Osteoblast (primary cell): ENCODE measurements around the gene SH3BP2. TPM values are rescaled to one million over a fixed set of nuclear protein-coding genes. Genes with fewer than 3 reads are reported as not detected.

Source experiments
- DNase-seq: peaks from one replicate; pipeline ENCODE4 v3.0.0; 2011; ENCODE audit warnings: low spot score, mixed read lengths; ENCODE audit not compliant: insufficient read length; ENCODE audit errors: missing footprints
- H2AFZ ChIP-seq: 2 replicates; pipeline ENCODE4 v1.6.0; 2011; ENCODE audit warnings: mild to moderate bottlenecking, low read length
- H3K27ac ChIP-seq: 2 replicates; pipeline ENCODE4 v1.5.1; 2011; ENCODE audit warnings: mild to moderate bottlenecking, low read depth, low read length, moderate library complexity
- H3K27me3 ChIP-seq: 2 replicates; pipeline ENCODE4 v1.6.0; 2012; ENCODE audit warnings: mild to moderate bottlenecking, control low read depth, inconsistent platforms, low read length, moderate library complexity; ENCODE audit not compliant: insufficient read depth
- H3K36me3 ChIP-seq: 2 replicates; pipeline ENCODE4 v1.5.1; 2011; ENCODE audit warnings: mild to moderate bottlenecking, low read length, control low read depth, moderate library complexity; ENCODE audit not compliant: insufficient read depth
- H3K4me1 ChIP-seq: 2 replicates; pipeline ENCODE4 v1.5.1; 2011; ENCODE audit warnings: mild to moderate bottlenecking, low read length, control low read depth, moderate library complexity; ENCODE audit not compliant: insufficient read depth
- H3K4me2 ChIP-seq: 2 replicates; pipeline ENCODE4 v1.6.0; 2011; ENCODE audit warnings: mild to moderate bottlenecking, low read length; ENCODE audit not compliant: insufficient read depth
- H3K4me3 ChIP-seq: fragments of 200-600 bp; sonication (generic); 3 replicates; pipeline ENCODE4 v1.5.1; 2012; ENCODE audit warnings: mild to moderate bottlenecking, low read length, inconsistent platforms; ENCODE audit not compliant: insufficient read depth
- H3K79me2 ChIP-seq: 2 replicates; pipeline ENCODE4 v1.6.0; 2012; ENCODE audit warnings: mild to moderate bottlenecking, low read length, control low read depth, inconsistent platforms; ENCODE audit not compliant: insufficient read depth
- H3K9me3 ChIP-seq: 2 replicates; pipeline ENCODE4 v1.5.1; 2011; ENCODE audit warnings: low read depth, low read length, control low read depth
- H4K20me1 ChIP-seq: 2 replicates; pipeline ENCODE4 v1.6.0; 2012; ENCODE audit warnings: mild to moderate bottlenecking, low read length, control low read depth; ENCODE audit not compliant: insufficient read depth
- CTCF ChIP-seq: IDR thresholded peaks from 2 replicates; pipeline ENCODE4 v1.5.1; 2011; ENCODE audit warnings: mild to moderate bottlenecking, low read depth, low read length, moderate library complexity; ENCODE audit errors: extremely low read depth
- total RNA-seq: library from RNA; depleted of rRNA; stranded (reverse); fragments of >200 nt; gene quantifications from 2 replicates; pipeline ENCODE4 v1.2.3, GENCODE V29; 2012

The SH3BP2 gene
- total RNA-seq, 1 donor: 26.4 TPM

GRCh38 chr4:2827071-2827873, 34.4 kb downstream of the SH3BP2 start:
- peaks cover 2% of the 10 kb centered on the region for H3K79me2 ChIP-seq
- H3K4me2 ChIP-seq: no peak overlapping the region
- H2AFZ ChIP-seq: no peak overlapping the region
- DNase-seq: peak; percentile 73
- H3K4me3 ChIP-seq: no peak overlapping the region
- no peak for TF ChIP-seq CTCF
- peaks cover 5% of the 10 kb centered on the region for H4K20me1 ChIP-seq
- H3K36me3 ChIP-seq: peaks cover 45% of the 10 kb centered on the region
- no peaks in the 10 kb centered on the region for H3K27me3 ChIP-seq
- no peaks in the 10 kb centered on the region for H3K4me1 ChIP-seq
- no peaks in the 10 kb centered on the region for H3K9me3 ChIP-seq
- no peak overlapping the region for H3K27ac ChIP-seq

- TF ChIP-seq CTCF: no peak
- H3K4me2 ChIP-seq: no peak overlapping the region
- H3K4me3 ChIP-seq: no peak overlapping the region
- no peaks in the 10 kb centered on the region for H3K9me3 ChIP-seq
- peaks cover 45% of the 10 kb centered on the region for H3K36me3 ChIP-seq
- H2AFZ ChIP-seq: no peak overlapping the region
- H4K20me1 ChIP-seq: peaks cover 3% of the 10 kb centered on the region
- H3K27ac ChIP-seq: no peak overlapping the region
- DNase-seq: peak; percentile 76
- no peaks in the 10 kb centered on the region for H3K4me1 ChIP-seq
- H3K27me3 ChIP-seq: no peaks in the 10 kb centered on the region
- peaks cover 2% of the 10 kb centered on the region for H3K79me2 ChIP-seq
Observed at GRCh38 chr4:2827874-2828751, 35.2 kb downstream of the SH3BP2 start.

GRCh38 chr4:2828758-2829181, 35.9 kb downstream of the SH3BP2 start:
- Histone ChIP-seq H4K20me1 (no peaks in the 10 kb centered on the region), H3K36me3 (peaks cover 44% of the 10 kb centered on the region)
- TF ChIP-seq CTCF: no peak

More at GRCh38 chr4:2828758-2829181, 35.9 kb downstream of the SH3BP2 start:
- peak; percentile 57 for DNase-seq
- no peak overlapping the region for H3K4me3 ChIP-seq
- H3K9me3 ChIP-seq: no peaks in the 10 kb centered on the region
- H3K27me3 ChIP-seq: no peaks in the 10 kb centered on the region
- H3K79me2 ChIP-seq: peaks cover 2% of the 10 kb centered on the region
- H3K4me2 ChIP-seq: no peak overlapping the region
- H3K27ac ChIP-seq: no peak overlapping the region
- no peaks in the 10 kb centered on the region for H3K4me1 ChIP-seq
- no peak overlapping the region for H2AFZ ChIP-seq
